ENCODE results near the gene GPD1L.

The GPD1L gene

DNA sequence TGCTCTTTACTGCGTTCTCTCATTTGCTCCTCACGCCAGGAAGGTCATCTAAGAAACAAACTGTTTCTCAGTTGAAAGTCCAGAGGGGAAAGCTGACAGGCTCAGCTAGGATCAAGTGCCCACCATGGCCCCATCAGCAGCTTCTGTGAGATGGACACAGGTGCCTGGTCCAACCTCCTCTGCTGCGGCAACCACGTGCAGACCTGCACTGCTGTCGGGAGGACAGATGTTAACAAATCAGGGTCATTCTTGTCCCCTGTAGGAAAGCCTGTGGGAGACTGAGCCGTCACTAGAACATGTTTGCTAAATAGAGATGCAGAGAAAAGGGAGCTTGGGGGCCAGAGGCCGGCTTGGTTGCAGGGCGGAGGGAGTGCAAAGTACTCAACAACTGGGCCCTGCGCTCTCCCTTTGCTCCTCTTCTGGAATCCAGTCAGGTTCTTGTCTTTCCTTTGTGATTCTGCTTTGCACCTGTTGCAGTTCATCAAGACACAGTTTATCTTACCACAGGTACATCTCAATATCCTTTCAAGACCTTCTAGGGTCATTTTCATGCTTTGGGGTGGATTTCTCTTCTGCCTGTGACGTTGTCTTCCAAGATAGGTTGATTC, 20.9 kb downstream of the GPD1L start:
- Histone ChIP-seq H3K4me3 (ENCODE audit: insufficient read depth, low read length, poor library complexity, severe bottlenecking) (no peak overlapping the region), H2AFZ (ENCODE audit: low read depth, low read length, severe bottlenecking) (no peak overlapping the region), H3F3A (ENCODE audit: insufficient read depth) (no peaks in the 10 kb centered on the region), H3K4me2 (ENCODE audit: low read depth, low read length, poor library complexity, severe bottlenecking) (no peak overlapping the region), H3K27me3 (ENCODE audit: low read length) (no peaks in the 10 kb centered on the region), H3K36me3 (ENCODE audit: low read length) (no peaks in the 10 kb centered on the region), H3K9ac (ENCODE audit: low read length) (no peak overlapping the region), H3K27ac (ENCODE audit: low read depth, low read length) (no peak overlapping the region), H3K9me2 (replicated peaks; ENCODE audit: insufficient read depth, low read length) (no peaks in the 10 kb centered on the region), H3K9me3 (ENCODE audit: insufficient read depth, low read length) (no peaks in the 10 kb centered on the region), H4K20me1 (ENCODE audit: low read depth, low read length) (no peaks in the 10 kb centered on the region), H3K79me2 (ENCODE audit: insufficient read depth, low read length) (peaks cover 17% of the 10 kb centered on the region; the same call in 1 of the 2 replicates)
- TF ChIP-seq, protein P1, sequence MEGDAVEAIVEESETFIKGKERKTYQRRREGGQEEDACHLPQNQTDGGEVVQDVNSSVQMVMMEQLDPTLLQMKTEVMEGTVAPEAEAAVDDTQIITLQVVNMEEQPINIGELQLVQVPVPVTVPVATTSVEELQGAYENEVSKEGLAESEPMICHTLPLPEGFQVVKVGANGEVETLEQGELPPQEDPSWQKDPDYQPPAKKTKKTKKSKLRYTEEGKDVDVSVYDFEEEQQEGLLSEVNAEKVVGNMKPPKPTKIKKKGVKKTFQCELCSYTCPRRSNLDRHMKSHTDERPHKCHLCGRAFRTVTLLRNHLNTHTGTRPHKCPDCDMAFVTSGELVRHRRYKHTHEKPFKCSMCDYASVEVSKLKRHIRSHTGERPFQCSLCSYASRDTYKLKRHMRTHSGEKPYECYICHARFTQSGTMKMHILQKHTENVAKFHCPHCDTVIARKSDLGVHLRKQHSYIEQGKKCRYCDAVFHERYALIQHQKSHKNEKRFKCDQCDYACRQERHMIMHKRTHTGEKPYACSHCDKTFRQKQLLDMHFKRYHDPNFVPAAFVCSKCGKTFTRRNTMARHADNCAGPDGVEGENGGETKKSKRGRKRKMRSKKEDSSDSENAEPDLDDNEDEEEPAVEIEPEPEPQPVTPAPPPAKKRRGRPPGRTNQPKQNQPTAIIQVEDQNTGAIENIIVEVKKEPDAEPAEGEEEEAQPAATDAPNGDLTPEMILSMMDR (IDR thresholded peaks at IDR 0.05; ENCODE audit: insufficient read depth, low read length, poor library complexity, severe bottlenecking): no peak
- TF ChIP-seq EZH2phosphoT487 (conservative IDR thresholded peaks at IDR 0.05; ENCODE audit: low read length): no peak

DNA sequence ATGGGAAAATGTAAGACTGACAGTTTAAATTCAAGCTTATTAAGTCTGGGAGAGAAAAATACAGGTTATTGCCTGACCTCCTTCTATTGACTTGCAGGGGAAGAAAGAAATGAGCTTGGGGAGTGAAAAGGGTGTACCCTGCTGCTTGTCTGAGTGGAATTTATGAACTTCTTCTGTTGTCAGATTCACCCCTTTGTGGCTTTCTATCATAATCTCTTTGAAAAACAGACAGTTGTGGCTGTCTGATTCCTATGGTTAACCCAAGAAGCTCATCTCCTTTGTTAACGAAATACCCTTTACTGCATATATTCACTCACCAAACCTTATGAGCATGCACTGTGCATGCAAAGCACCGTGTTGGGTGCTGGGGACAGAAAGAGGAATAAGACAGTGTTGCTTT, 22.5 kb downstream of the GPD1L start:
- no peaks in the 10 kb centered on the region for H3K36me3 ChIP-seq (ENCODE audit: low read length)
- no peak for TF ChIP-seq EZH2phosphoT487 (conservative IDR thresholded peaks at IDR 0.05; ENCODE audit: low read length)
- TF ChIP-seq, protein P1 (IDR thresholded peaks at IDR 0.05; ENCODE audit: insufficient read depth, low read length, poor library complexity, severe bottlenecking): no peak
- peaks cover 11% of the 10 kb centered on the region; the same call in 1 of the 2 replicates for H3K79me2 ChIP-seq (ENCODE audit: insufficient read depth, low read length)
- no peak overlapping the region for H2AFZ ChIP-seq (ENCODE audit: low read depth, low read length, severe bottlenecking)
- H3K27ac ChIP-seq (ENCODE audit: low read depth, low read length): no peak overlapping the region
- H3K27me3 ChIP-seq (ENCODE audit: low read length): no peaks in the 10 kb centered on the region
- no peak overlapping the region for H3K4me2 ChIP-seq (ENCODE audit: low read depth, low read length, poor library complexity, severe bottlenecking)
- no peaks in the 10 kb centered on the region for H3K9me3 ChIP-seq (ENCODE audit: insufficient read depth, low read length)
- H3K9ac ChIP-seq (ENCODE audit: low read length): no peak overlapping the region
- no peaks in the 10 kb centered on the region for H3F3A ChIP-seq (ENCODE audit: insufficient read depth)
- no peaks in the 10 kb centered on the region for H4K20me1 ChIP-seq (ENCODE audit: low read depth, low read length)
- no peaks in the 10 kb centered on the region for H3K9me2 ChIP-seq (replicated peaks; ENCODE audit: insufficient read depth, low read length)
- H3K4me3 ChIP-seq (ENCODE audit: insufficient read depth, low read length, poor library complexity, severe bottlenecking): no peak overlapping the region

GRCh38 chr3:32129832-32130231, 23.4 kb downstream of the GPD1L start:
- no peaks in the 10 kb centered on the region for H3K9me2 ChIP-seq (replicated peaks; ENCODE audit: insufficient read depth, low read length)
- no peak overlapping the region for H2AFZ ChIP-seq (ENCODE audit: low read depth, low read length, severe bottlenecking)
- H3F3A ChIP-seq (ENCODE audit: insufficient read depth): no peaks in the 10 kb centered on the region
- no peaks in the 10 kb centered on the region for H4K20me1 ChIP-seq (ENCODE audit: low read depth, low read length)
- no peaks in the 10 kb centered on the region for H3K36me3 ChIP-seq (ENCODE audit: low read length)
- no peak overlapping the region for H3K4me2 ChIP-seq (ENCODE audit: low read depth, low read length, poor library complexity, severe bottlenecking)
- no peak overlapping the region for H3K4me3 ChIP-seq (ENCODE audit: insufficient read depth, low read length, poor library complexity, severe bottlenecking)
- H3K27me3 ChIP-seq (ENCODE audit: low read length): no peaks in the 10 kb centered on the region
- H3K27ac ChIP-seq (ENCODE audit: low read depth, low read length): no peak overlapping the region
- H3K9me3 ChIP-seq (ENCODE audit: insufficient read depth, low read length): no peaks in the 10 kb centered on the region
- no peak for TF ChIP-seq EZH2phosphoT487 (conservative IDR thresholded peaks at IDR 0.05; ENCODE audit: low read length)
- TF ChIP-seq, protein P1 (IDR thresholded peaks at IDR 0.05; ENCODE audit: insufficient read depth, low read length, poor library complexity, severe bottlenecking): no peak
- peaks cover 11% of the 10 kb centered on the region; the same call in 1 of the 2 replicates for H3K79me2 ChIP-seq (ENCODE audit: insufficient read depth, low read length)
- no peak overlapping the region for H3K9ac ChIP-seq (ENCODE audit: low read length)
